Measurements from ENCODE around the gene ZNF76. TPM values are rescaled to one million over a fixed set of nuclear protein-coding genes. Genes with fewer than 3 reads are reported as not detected.

Gene ZNF76
- total RNA-seq, 2 experiments from 2014 or later = 46.1 to 53.4 TPM

- no peaks in the 10 kb centered on the region for H3K9me3 ChIP-seq (ENCODE audit: control insufficient read depth in 1 of 2, insufficient read depth in 1 of 2, low read length in 2 of 2)
- no peaks in the 10 kb centered on the region for H3K4me1 Mint-ChIP-seq (ENCODE audit: low read depth)
- no peaks in the 10 kb centered on the region for H3K27me3 ChIP-seq (ENCODE audit: control insufficient read depth in 1 of 2, insufficient read depth in 2 of 2, low read length in 2 of 2)
- no peaks in the 10 kb centered on the region for H3K27me3 Mint-ChIP-seq
- CTCF ChIA-PET = interaction anchor here (0.8 kb wide), 1 partner anchor 166 kb away, joined by 3 read pairs; no protein-coding TSS in a partner anchor
- intact Hi-C loops (cut with DNase I, micrococcal nuclease) = no loop called here
- POLR2A ChIA-PET = no interaction called here
- no peaks in the 10 kb centered on the region for H3K9me3 Mint-ChIP-seq
- H3K4me3 ChIP-seq (ENCODE audit: low read length) = no peak overlapping the region
- no peak overlapping the region for H3K4me3 Mint-ChIP-seq
- H3K4me1 ChIP-seq (ENCODE audit: insufficient read depth, low read length) = no peaks in the 10 kb centered on the region
- no peak overlapping the region for H3K27ac ChIP-seq (ENCODE audit: low read depth in 1 of 2, low read length in 2 of 2)
- H3K36me3 Mint-ChIP-seq (ENCODE audit: low read depth) = peaks cover 79% of the 10 kb centered on the region
- peaks cover 72% of the 10 kb centered on the region for H3K36me3 ChIP-seq (ENCODE audit: insufficient read depth, low read length)
- no peak overlapping the region for H3K27ac Mint-ChIP-seq
- no peak for TF ChIP-seq CTCF (IDR thresholded peaks at IDR 0.05)
- ATAC-seq (ENCODE audit: poor library complexity) = no peak
- no peak for DNase-seq
These were observed 23.8 kb downstream of the ZNF76 start for GRCh38 chr6:35283361-35283760.

- Mint-ChIP-seq H3K27ac (no peak overlapping the region), H3K36me3 (ENCODE audit: low read depth) (peaks cover 92% of the 10 kb centered on the region), H3K4me3 (no peak overlapping the region), H3K9me3 (no peaks in the 10 kb centered on the region), H3K27me3 (no peaks in the 10 kb centered on the region), H3K4me1 (ENCODE audit: low read depth) (no peaks in the 10 kb centered on the region)
- ATAC-seq (ENCODE audit: poor library complexity) (no peak), DNase-seq (no peak)
- Histone ChIP-seq H3K9me3 (ENCODE audit: control insufficient read depth in 1 of 2, insufficient read depth in 1 of 2, low read length in 2 of 2) (no peaks in the 10 kb centered on the region), H3K36me3 (ENCODE audit: insufficient read depth, low read length) (peaks cover 91% of the 10 kb centered on the region), H3K27me3 (ENCODE audit: control insufficient read depth in 1 of 2, insufficient read depth in 2 of 2, low read length in 2 of 2) (no peaks in the 10 kb centered on the region), H3K27ac (ENCODE audit: low read depth in 1 of 2, low read length in 2 of 2) (no peak overlapping the region), H3K4me1 (ENCODE audit: insufficient read depth, low read length) (no peaks in the 10 kb centered on the region), H3K4me3 (ENCODE audit: low read length) (no peak overlapping the region)
- no peak for TF ChIP-seq CTCF (IDR thresholded peaks at IDR 0.05)
- CTCF ChIA-PET = no interaction called here
- POLR2A ChIA-PET = no interaction called here
- intact Hi-C loops (cut with DNase I, micrococcal nuclease) = no loop called here
These were observed 28.3 kb downstream of the ZNF76 start for GRCh38 chr6:35287671-35288396.

GRCh38 chr6:35288834-35289233 lies 29.3 kb downstream of the ZNF76 start:
- Mint-ChIP-seq H3K27me3 (no peaks in the 10 kb centered on the region), H3K9me3 (no peaks in the 10 kb centered on the region), H3K4me3 (no peak overlapping the region), H3K36me3 (ENCODE audit: low read depth) (peaks cover 90% of the 10 kb centered on the region), H3K27ac (no peak overlapping the region), H3K4me1 (ENCODE audit: low read depth) (no peaks in the 10 kb centered on the region)
- ATAC-seq (ENCODE audit: poor library complexity) (no peak), DNase-seq (no peak)
- no peak overlapping the region for H3K4me3 ChIP-seq (ENCODE audit: low read length)
- no peaks in the 10 kb centered on the region for H3K4me1 ChIP-seq (ENCODE audit: insufficient read depth, low read length)
- no peak for TF ChIP-seq CTCF (IDR thresholded peaks at IDR 0.05)
- ChIA-PET CTCF (interaction anchor here (1.1 kb wide), 1 partner anchor 36 kb away, joined by 3 read pairs; no protein-coding TSS in a partner anchor), POLR2A (interaction anchor here (0.6 kb wide), 1 partner anchor 166 kb away, joined by 3 read pairs; no protein-coding TSS in a partner anchor)
- H3K27ac ChIP-seq (ENCODE audit: low read depth in 1 of 2, low read length in 2 of 2) = no peak overlapping the region
- peaks cover 89% of the 10 kb centered on the region for H3K36me3 ChIP-seq (ENCODE audit: insufficient read depth, low read length)
- H3K27me3 ChIP-seq (ENCODE audit: control insufficient read depth in 1 of 2, insufficient read depth in 2 of 2, low read length in 2 of 2) = no peaks in the 10 kb centered on the region
- no peaks in the 10 kb centered on the region for H3K9me3 ChIP-seq (ENCODE audit: control insufficient read depth in 1 of 2, insufficient read depth in 1 of 2, low read length in 2 of 2)
- intact Hi-C loops (cut with DNase I, micrococcal nuclease) = no loop called here

Data from CD4-positive, alpha-beta T cell (primary cell).